Measurements from ENCODE around the gene ARPC5. TPM values are rescaled to one million over a fixed set of nuclear protein-coding genes. Genes with fewer than 3 reads are reported as not detected.
A peak's percentile ranks its signal among the peaks of the same experiment; 100 is the strongest.

The ARPC5 gene
- total RNA-seq, 4 donors from 2014 or later = 22.7 to 123 (median 74.1) TPM

DNA sequence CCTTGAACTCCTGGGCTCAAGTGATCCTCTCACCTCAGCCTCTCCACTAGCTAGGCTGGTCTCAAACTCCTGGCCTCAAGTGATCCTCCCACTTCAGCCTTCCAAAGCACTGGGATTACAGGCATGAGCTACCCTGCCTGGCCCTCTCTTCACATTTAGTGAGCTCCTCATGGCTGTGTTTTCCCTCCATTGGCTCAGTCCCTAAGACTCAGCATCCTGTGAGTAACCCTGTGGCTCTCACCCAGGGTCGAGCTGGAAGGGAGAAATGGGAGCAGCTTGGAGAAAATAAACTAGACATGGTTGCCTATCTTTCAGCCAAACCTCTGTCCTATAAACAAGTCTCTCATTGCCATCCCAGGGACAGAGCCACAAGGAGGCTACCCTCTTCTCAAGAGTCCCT is 62.9 kb downstream of the ARPC5 start:
- no peak overlapping the region for H3K4me3 ChIP-seq
- no peak overlapping the region for H3K27ac ChIP-seq
- DNase-seq = no peak
- intact Hi-C loops (cut with DNase I; ENCODE audit: low total_unique reads) = no loop called here
- H3K27me3 ChIP-seq = no peaks in the 10 kb centered on the region
- H3K9me3 ChIP-seq = no peaks in the 10 kb centered on the region
- 86% methylated on average over 1 of the region's 1 CpG; no CpG with 5 or more reads in 1 of the 2 donors for WGBS, 2 donors (ENCODE audit: low coverage in 1 of 2)
- in situ Hi-C loops (cut with MboI; ENCODE audit: low pct_ligation_motif_present in 1 of 4, low pct_unique_long_range_greater_than_20kb in 1 of 4, low sequenced_read_pairs in 3 of 4) = no loop called here
- no peaks in the 10 kb centered on the region for H3K36me3 ChIP-seq
- TF ChIP-seq, protein P1, sequence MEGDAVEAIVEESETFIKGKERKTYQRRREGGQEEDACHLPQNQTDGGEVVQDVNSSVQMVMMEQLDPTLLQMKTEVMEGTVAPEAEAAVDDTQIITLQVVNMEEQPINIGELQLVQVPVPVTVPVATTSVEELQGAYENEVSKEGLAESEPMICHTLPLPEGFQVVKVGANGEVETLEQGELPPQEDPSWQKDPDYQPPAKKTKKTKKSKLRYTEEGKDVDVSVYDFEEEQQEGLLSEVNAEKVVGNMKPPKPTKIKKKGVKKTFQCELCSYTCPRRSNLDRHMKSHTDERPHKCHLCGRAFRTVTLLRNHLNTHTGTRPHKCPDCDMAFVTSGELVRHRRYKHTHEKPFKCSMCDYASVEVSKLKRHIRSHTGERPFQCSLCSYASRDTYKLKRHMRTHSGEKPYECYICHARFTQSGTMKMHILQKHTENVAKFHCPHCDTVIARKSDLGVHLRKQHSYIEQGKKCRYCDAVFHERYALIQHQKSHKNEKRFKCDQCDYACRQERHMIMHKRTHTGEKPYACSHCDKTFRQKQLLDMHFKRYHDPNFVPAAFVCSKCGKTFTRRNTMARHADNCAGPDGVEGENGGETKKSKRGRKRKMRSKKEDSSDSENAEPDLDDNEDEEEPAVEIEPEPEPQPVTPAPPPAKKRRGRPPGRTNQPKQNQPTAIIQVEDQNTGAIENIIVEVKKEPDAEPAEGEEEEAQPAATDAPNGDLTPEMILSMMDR (IDR thresholded peaks at IDR 0.05) = no peak
- TF ChIP-seq EP300 (IDR thresholded peaks at IDR 0.05; ENCODE audit: low read depth) (no peak), POLR2AphosphoS5 (IDR thresholded peaks at IDR 0.05) (no peak)
- peaks cover 0 to 4% (median 0%) of the 10 kb centered on the region in 4 donors for H3K4me1 ChIP-seq

GRCh38 chr1:183571678-183572268 is 63.8 kb downstream of the ARPC5 start:
- Histone ChIP-seq H3K36me3 (no peaks in the 10 kb centered on the region), H3K27me3 (no peaks in the 10 kb centered on the region), H3K9me3 (no peaks in the 10 kb centered on the region), H3K27ac (peak overlapping the region in 1 of 4 donors; percentile 36), H3K4me1 (peaks cover 0 to 13% (median 3%) of the 10 kb centered on the region in 4 donors), H3K4me3 (no peak overlapping the region)
- TF ChIP-seq POLR2AphosphoS5 (IDR thresholded peaks at IDR 0.05) = peak; percentile 37 to 84 (median 62)
- TF ChIP-seq POLR2A (IDR thresholded peaks at IDR 0.05) = no peak
- TF ChIP-seq, protein P1 (IDR thresholded peaks at IDR 0.05) = no peak
- no peak for TF ChIP-seq EP300 (IDR thresholded peaks at IDR 0.05; ENCODE audit: low read depth)
- intact Hi-C loops (cut with DNase I; ENCODE audit: low total_unique reads) (no loop called here), in situ Hi-C loops (cut with MboI; ENCODE audit: low pct_ligation_motif_present in 1 of 4, low pct_unique_long_range_greater_than_20kb in 1 of 4, low sequenced_read_pairs in 3 of 4) (no loop called here)
- WGBS, 2 donors (ENCODE audit: low coverage in 1 of 2) = 76 to 82% methylated on average over 4 of the region's 4 CpGs
- DNase-seq = no peak

Other genes with a start within 250 kb of the ARPC5 start
- under 1 TPM in 3 of 4 donors, not detected in 1; 0.20 to 0.48 (median 0.27) TPM for gene NMNAT2, start 217.4 kb downstream of the ARPC5 start, total RNA-seq
- gene SMG7, start 163.3 kb downstream of the ARPC5 start, total RNA-seq = 100 to 1,000 TPM in 1 of 4 donors, 10 to 100 TPM in 3; 54.9 to 107 (median 74.1) TPM
- 10 to 100 TPM in 1 of 4 donors, 1 to 10 TPM in 3; 3.8 to 12.7 (median 5.6) TPM for gene NCF2, start 45.3 kb downstream of the ARPC5 start, total RNA-seq
- gene APOBEC4, start 17.5 kb upstream of the ARPC5 start, total RNA-seq = under 1 TPM in 1 of 4 donors, not detected in 3; 0.14 TPM
- 10 to 100 TPM; 12.1 to 13.8 (median 13.0) TPM for gene RGL1, start 169.3 kb upstream of the ARPC5 start, total RNA-seq

All from transverse colon (tissue), 4 donors.